Activated naive CD4-positive, alpha-beta T cell treated with anti-CD3 and anti-CD28 coated beads, Interleukin-2, amount 50 U/mL, for 24 hours (primary cell): ENCODE data around the gene DPM1.

ENCODE experiments used
- H3K27ac Mint-ChIP-seq: one replicate; pipeline ENCODE4 v1.8.0; 2021; ENCODE audit warnings: mild to moderate bottlenecking, mixed read lengths
- H3K27me3 Mint-ChIP-seq: one replicate; pipeline ENCODE4 v1.8.0; 2021; ENCODE audit warnings: mixed read lengths
- H3K36me3 Mint-ChIP-seq: one replicate; pipeline ENCODE4 v1.8.0; 2021; ENCODE audit warnings: mixed read lengths
- H3K4me1 Mint-ChIP-seq: one replicate; pipeline ENCODE4 v1.8.0; 2021; ENCODE audit warnings: mixed read lengths
- H3K4me3 Mint-ChIP-seq: one replicate; pipeline ENCODE4 v1.8.0; 2021; ENCODE audit warnings: mild to moderate bottlenecking, mixed read lengths
- H3K9me3 Mint-ChIP-seq: one replicate; pipeline ENCODE4 v1.8.0; 2021; ENCODE audit warnings: mixed read lengths

DPM1 gene

GRCh38 chr20:50901301-50901700 lies 57.0 kb downstream of the DPM1 start:
- no peak overlapping the region for H3K4me3 Mint-ChIP-seq
- H3K27ac Mint-ChIP-seq, result no peak overlapping the region
- H3K4me1 Mint-ChIP-seq, result peaks cover 45% of the 10 kb centered on the region
- peaks cover 15% of the 10 kb centered on the region for H3K36me3 Mint-ChIP-seq
- H3K9me3 Mint-ChIP-seq, result no peaks in the 10 kb centered on the region
- no peaks in the 10 kb centered on the region for H3K27me3 Mint-ChIP-seq

DNA sequence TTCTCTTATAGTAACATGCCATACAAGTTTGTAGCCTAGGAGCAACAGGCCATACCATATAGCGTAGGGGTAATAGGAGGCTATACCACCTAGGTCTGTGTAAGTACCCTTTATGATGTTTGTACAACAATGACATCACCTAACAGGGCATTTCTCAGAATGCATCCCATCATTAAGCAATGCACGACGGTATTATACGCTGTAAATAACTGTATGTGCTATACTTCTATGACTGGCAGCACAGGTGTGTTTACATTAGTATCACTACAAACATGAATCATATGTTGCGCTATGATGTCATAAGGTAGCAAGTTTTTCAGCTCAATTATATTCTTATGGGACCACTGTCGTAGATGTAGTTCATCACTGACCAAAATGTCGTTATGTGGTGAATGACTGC lies 58.1 kb downstream of the DPM1 start:
- no peaks in the 10 kb centered on the region for H3K27me3 Mint-ChIP-seq
- no peak overlapping the region for H3K4me3 Mint-ChIP-seq
- peaks cover 15% of the 10 kb centered on the region for H3K36me3 Mint-ChIP-seq
- no peak overlapping the region for H3K27ac Mint-ChIP-seq
- H3K9me3 Mint-ChIP-seq, result no peaks in the 10 kb centered on the region
- peaks cover 36% of the 10 kb centered on the region for H3K4me1 Mint-ChIP-seq

DNA sequence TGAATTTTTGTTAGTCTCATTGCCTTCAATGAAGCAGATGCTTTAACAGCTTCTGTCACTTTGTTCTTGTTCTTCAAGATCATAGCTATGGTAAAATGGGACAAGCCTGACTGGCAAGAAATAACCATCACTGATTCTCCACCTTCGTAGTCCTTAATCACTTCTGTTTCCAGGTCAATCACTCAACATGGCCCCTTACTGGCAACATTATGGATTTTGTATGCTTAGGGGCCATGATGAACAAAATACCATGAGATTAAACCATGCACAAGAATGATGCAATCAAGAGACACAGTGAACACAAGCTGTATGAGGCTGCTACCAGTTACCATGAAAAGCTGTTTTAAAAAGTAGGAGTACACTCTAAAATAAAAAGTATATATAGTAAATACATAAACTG lies 59.9 kb downstream of the DPM1 start:
- Mint-ChIP-seq H3K4me3 (no peak overlapping the region), H3K4me1 (peaks cover 22% of the 10 kb centered on the region), H3K36me3 (peaks cover 17% of the 10 kb centered on the region), H3K9me3 (no peaks in the 10 kb centered on the region), H3K27ac (peak overlapping the region; percentile 85), H3K27me3 (no peaks in the 10 kb centered on the region)

- peak overlapping the region; percentile 30 for H3K27ac Mint-ChIP-seq
Measured at GRCh38 chr20:50895111-50895830, 63.1 kb downstream of the DPM1 start.

GRCh38 chr20:50893620-50894019 lies 64.7 kb downstream of the DPM1 start:
- Mint-ChIP-seq H3K9me3 (no peaks in the 10 kb centered on the region), H3K4me1 (peaks cover 26% of the 10 kb centered on the region), H3K27me3 (no peaks in the 10 kb centered on the region), H3K36me3 (peaks cover 27% of the 10 kb centered on the region), H3K27ac (no peak overlapping the region), H3K4me3 (no peak overlapping the region)

More at GRCh38 chr20:50895111-50895830, 63.1 kb downstream of the DPM1 start:
- Mint-ChIP-seq H3K9me3 (no peaks in the 10 kb centered on the region), H3K36me3 (peaks cover 23% of the 10 kb centered on the region), H3K4me3 (no peak overlapping the region), H3K4me1 (peaks cover 26% of the 10 kb centered on the region), H3K27me3 (no peaks in the 10 kb centered on the region)

DNA sequence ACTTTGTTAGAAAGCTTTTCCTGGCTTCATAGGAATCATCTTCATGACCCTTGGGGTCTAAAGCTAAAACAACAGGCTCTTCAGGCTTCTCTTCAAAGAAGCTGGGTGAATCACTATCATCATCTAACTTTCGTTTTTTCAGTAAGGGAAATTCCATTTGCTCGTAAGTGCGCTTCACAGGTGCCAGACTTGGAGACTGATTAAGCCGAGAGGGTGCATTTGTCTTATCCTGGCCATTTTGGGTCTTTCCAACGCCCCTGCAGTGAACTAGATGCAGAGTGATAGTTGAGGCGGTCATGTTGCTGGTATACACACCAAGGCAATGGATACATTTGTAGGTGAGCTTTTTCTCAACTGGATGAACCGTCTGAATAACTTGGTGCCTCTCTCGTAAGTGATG lies 65.9 kb downstream of the DPM1 start:
- Mint-ChIP-seq H3K4me1 (peaks cover 22% of the 10 kb centered on the region), H3K27me3 (no peaks in the 10 kb centered on the region), H3K4me3 (no peak overlapping the region), H3K36me3 (peaks cover 22% of the 10 kb centered on the region), H3K27ac (peak overlapping the region; percentile 93), H3K9me3 (no peaks in the 10 kb centered on the region)

DNA sequence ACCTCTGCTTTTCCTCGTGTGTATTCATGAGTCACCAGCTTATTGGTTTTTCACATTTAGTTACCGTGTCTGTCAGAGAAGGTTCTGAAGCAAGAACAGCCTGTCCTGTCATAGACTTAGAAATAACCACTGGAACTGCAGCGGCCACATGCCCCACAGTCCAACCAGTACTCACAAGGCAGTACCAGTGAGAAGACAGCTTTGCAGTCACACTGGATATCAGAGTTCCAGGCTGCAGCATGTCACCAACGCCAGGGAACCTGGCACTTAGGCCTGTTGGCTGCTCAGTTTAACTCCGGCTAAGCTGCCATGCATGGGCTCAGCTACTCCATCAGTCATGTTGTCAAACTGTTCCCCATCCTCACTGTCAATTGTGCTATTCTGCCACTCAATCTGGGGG lies 67.2 kb downstream of the DPM1 start:
- no peaks in the 10 kb centered on the region for H3K27me3 Mint-ChIP-seq
- H3K4me3 Mint-ChIP-seq, result no peak overlapping the region
- peaks cover 20% of the 10 kb centered on the region for H3K36me3 Mint-ChIP-seq
- H3K27ac Mint-ChIP-seq, result no peak overlapping the region
- H3K9me3 Mint-ChIP-seq, result no peaks in the 10 kb centered on the region
- peaks cover 22% of the 10 kb centered on the region for H3K4me1 Mint-ChIP-seq

- peaks cover 11% of the 10 kb centered on the region for H3K36me3 Mint-ChIP-seq
- H3K4me3 Mint-ChIP-seq, result no peak overlapping the region
- no peaks in the 10 kb centered on the region for H3K27me3 Mint-ChIP-seq
- no peak overlapping the region for H3K27ac Mint-ChIP-seq
- peaks cover 11% of the 10 kb centered on the region for H3K4me1 Mint-ChIP-seq
- H3K9me3 Mint-ChIP-seq, result no peaks in the 10 kb centered on the region
Measured at GRCh38 chr20:50887576-50887975, 70.8 kb downstream of the DPM1 start.

DNA sequence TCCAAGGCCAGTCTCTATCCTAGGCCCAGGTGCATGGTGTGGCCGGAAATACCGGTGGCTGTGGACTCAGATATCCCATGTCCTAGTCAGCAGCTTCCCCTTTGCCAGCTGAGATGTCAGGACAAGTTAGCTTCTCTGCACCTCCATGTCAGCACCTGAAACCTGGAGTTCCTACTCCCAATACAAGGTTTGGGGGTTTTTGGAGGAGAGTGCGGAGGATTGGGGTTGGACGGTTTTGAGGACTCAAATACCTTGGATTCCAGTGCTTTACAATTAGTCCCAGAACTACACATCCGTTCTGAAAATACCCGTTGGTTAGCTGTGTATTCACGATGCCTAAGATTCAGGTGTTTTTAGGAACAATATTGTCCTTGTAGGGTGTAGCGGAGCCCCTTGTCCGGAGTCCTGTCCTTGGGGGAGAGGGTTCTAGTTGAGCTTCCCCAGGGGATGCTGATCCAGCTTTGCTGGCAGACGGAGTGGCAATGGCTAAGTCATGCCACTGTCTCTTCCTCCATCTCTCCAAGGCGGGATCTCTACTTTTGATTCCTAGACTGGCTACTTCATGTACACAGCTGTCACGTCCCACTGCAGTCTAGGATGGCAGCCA lies 72.0 kb downstream of the DPM1 start:
- H3K27me3 Mint-ChIP-seq, result no peaks in the 10 kb centered on the region
- no peak overlapping the region for H3K4me3 Mint-ChIP-seq
- H3K27ac Mint-ChIP-seq, result peak overlapping the region; percentile 35
- peaks cover 5% of the 10 kb centered on the region for H3K4me1 Mint-ChIP-seq
- peaks cover 12% of the 10 kb centered on the region for H3K36me3 Mint-ChIP-seq
- no peaks in the 10 kb centered on the region for H3K9me3 Mint-ChIP-seq

GRCh38 chr20:50885781-50886180 lies 72.6 kb downstream of the DPM1 start:
- Mint-ChIP-seq H3K4me1 (peaks cover 3% of the 10 kb centered on the region), H3K27me3 (no peaks in the 10 kb centered on the region), H3K4me3 (no peak overlapping the region), H3K36me3 (peaks cover 12% of the 10 kb centered on the region), H3K9me3 (no peaks in the 10 kb centered on the region), H3K27ac (no peak overlapping the region)

GRCh38 chr20:50885068-50885467 lies 73.3 kb downstream of the DPM1 start:
- no peaks in the 10 kb centered on the region for H3K4me1 Mint-ChIP-seq
- H3K27me3 Mint-ChIP-seq, result no peaks in the 10 kb centered on the region
- H3K36me3 Mint-ChIP-seq, result peaks cover 12% of the 10 kb centered on the region
- no peak overlapping the region for H3K4me3 Mint-ChIP-seq
- no peaks in the 10 kb centered on the region for H3K9me3 Mint-ChIP-seq
- H3K27ac Mint-ChIP-seq, result no peak overlapping the region
